ENCODE data around the gene RASGEF1C.

The RASGEF1C gene

DNA sequence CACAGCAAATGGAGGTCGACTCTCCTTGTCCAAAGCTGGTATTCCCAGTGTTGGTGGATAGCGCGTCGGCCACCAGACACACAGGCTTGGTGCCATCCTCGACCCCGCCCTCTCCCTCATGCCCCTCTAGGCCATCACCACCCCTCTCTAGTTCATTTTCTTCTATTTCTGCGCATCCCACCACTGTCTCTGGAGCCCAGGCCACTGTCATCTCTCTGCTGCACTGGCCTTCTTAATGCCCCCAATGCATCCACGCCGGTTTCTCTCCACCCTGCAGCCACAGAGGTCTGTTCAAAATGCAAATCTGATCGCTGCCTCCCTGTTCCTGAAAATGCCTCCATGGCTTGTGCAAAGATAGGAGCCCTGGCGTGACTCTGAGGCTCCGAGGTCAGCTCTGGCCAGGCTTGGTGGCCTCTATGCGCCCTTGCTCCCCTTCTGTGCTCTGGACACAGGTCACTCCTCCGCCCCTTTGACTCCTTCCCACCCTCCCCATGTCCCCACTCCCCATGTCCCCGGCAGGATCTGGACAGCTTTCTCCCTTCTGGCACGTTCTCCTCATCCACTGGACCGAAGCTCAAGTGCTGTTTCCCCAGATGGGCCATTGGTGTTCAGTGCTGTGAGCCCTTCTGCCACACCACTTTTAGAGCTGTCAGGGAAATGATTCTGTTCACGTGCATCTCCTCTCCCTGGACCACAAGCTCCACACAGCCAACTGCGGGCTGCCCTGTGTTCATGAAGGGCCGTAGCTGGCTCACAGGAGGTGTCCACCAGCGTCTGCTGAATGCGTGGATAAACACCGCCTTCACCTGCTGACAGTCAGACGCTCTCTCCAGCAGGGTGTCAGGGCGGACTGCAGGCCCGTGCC, 77.9 kb downstream of the RASGEF1C start:
- TF ChIP-seq, protein P1, sequence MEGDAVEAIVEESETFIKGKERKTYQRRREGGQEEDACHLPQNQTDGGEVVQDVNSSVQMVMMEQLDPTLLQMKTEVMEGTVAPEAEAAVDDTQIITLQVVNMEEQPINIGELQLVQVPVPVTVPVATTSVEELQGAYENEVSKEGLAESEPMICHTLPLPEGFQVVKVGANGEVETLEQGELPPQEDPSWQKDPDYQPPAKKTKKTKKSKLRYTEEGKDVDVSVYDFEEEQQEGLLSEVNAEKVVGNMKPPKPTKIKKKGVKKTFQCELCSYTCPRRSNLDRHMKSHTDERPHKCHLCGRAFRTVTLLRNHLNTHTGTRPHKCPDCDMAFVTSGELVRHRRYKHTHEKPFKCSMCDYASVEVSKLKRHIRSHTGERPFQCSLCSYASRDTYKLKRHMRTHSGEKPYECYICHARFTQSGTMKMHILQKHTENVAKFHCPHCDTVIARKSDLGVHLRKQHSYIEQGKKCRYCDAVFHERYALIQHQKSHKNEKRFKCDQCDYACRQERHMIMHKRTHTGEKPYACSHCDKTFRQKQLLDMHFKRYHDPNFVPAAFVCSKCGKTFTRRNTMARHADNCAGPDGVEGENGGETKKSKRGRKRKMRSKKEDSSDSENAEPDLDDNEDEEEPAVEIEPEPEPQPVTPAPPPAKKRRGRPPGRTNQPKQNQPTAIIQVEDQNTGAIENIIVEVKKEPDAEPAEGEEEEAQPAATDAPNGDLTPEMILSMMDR (IDR thresholded peaks at IDR 0.05; ENCODE audit: low read depth, low read length) = no peak
- no peak for DNase-seq (ENCODE audit: low read depth in 2 of 2)
- no peak overlapping the region for H3K4me3 ChIP-seq (replicated peaks in 1 of 2; ENCODE audit: low read depth in 2 of 2, low read length in 2 of 2)

DNA sequence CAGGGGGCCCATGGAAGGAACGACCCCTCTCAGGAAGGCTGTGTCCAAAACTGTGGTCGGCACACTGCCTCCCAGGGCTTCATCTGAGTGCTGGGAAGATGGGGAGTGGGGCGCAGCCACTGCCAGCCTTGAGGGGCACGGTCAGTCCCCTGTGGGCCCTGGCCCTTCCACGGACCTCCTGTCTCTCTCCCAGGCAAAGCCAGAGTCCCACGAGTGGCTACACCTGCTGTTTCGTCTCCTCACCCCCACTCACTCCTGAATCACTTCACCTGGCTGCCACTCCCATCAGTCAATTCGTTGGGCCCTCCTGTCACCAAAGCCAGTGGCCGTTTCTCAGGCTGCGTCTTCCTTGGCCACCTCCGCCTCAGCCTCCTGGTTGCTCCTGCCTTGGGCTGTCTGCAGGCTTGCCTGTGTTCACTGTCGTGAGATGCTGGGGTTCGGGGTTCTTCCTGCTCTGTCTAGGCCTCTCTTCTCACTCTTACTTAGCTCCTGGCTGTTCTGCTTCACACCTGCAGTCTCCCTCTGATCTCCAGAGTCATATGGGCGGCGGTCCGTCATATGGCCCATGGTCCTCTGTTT, 78.6 kb downstream of the RASGEF1C start:
- TF ChIP-seq, protein P1 (IDR thresholded peaks at IDR 0.05; ENCODE audit: low read depth, low read length) = no peak
- H3K4me3 ChIP-seq (replicated peaks in 1 of 2; ENCODE audit: low read depth in 2 of 2, low read length in 2 of 2) = no peak overlapping the region
- DNase-seq (ENCODE audit: low read depth in 2 of 2) = no peak

DNA sequence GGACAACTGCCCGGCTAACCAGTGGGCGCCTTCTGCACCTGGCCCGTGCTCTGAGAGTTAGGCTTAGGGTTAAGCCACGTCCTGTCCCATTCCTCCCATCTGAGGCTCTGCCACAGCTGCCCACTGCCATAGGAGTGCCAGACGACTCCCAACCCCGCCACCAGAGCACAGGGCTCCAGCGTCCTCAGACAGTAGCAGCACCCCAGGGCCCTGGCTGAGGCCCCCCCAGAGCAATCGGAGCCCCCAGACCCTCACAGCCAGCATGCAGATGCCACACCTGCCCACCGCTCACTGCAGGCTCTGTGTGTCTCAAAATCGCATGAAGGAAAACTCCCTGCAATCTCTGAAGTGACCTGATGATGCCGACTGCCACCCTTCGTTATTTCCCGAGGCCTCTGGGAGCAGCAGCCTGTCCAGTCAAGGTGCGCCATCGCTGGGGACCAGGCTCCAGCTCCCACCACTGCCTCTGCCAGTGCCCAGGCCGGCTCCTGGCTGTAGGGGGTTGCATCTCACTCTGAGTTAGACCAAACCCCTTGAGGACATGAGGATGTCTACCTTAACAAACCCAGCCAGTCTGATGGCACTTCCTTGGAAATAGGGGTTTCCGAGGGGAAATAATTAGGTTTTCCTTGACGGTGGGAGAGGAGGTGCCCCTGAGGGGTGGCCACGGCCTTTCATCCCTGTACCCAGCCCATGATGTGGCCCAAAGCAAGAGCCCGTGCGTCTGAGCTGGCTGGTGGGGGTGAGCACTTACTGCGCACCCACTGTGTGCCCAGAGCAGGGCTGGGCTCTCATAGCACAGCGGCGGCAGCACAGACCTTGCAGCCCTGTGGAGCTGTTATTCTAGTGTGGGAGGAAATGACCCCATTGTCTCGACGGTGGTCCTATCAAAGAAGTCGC, 79.5 kb downstream of the RASGEF1C start:
- H3K4me3 ChIP-seq (replicated peaks in 1 of 2; ENCODE audit: low read depth in 2 of 2, low read length in 2 of 2) = no peak overlapping the region
- TF ChIP-seq, protein P1 (IDR thresholded peaks at IDR 0.05; ENCODE audit: low read depth, low read length) = no peak
- no peak for DNase-seq (ENCODE audit: low read depth in 2 of 2)

DNA sequence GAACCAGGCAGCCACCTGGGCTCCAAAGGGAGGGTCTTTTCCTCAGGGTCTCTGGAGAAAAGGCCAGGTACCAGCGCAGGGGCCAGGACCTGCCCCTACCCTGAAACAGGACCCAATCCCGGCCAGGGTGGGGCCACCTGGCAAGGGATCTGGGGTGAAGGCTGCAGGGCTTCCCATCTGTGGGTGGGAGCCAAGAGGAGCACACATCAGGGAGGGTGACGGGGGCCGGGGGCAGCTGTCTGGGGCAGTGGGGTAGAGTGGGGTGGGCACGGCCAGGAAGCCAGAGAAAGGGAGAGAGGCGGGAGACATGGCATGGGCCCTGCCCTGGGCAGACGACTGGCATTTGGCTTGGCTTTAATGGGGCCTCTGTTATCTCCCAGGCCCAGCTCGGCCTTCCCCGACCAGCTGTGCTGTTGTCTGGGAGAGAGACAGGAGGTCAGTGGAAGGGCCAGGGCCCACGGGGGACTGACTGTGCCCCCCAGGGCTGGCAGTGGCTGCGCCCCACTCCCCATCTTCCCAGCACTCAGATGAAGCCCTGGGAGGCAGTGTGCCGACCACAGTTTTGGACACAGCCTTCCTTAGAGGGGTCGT, 80.2 kb downstream of the RASGEF1C start:
- no peak for DNase-seq (ENCODE audit: low read depth in 2 of 2)
- H3K4me3 ChIP-seq (replicated peaks in 1 of 2; ENCODE audit: low read depth in 2 of 2, low read length in 2 of 2) = no peak overlapping the region
- TF ChIP-seq, protein P1 (IDR thresholded peaks at IDR 0.05; ENCODE audit: low read depth, low read length) = no peak

DNA sequence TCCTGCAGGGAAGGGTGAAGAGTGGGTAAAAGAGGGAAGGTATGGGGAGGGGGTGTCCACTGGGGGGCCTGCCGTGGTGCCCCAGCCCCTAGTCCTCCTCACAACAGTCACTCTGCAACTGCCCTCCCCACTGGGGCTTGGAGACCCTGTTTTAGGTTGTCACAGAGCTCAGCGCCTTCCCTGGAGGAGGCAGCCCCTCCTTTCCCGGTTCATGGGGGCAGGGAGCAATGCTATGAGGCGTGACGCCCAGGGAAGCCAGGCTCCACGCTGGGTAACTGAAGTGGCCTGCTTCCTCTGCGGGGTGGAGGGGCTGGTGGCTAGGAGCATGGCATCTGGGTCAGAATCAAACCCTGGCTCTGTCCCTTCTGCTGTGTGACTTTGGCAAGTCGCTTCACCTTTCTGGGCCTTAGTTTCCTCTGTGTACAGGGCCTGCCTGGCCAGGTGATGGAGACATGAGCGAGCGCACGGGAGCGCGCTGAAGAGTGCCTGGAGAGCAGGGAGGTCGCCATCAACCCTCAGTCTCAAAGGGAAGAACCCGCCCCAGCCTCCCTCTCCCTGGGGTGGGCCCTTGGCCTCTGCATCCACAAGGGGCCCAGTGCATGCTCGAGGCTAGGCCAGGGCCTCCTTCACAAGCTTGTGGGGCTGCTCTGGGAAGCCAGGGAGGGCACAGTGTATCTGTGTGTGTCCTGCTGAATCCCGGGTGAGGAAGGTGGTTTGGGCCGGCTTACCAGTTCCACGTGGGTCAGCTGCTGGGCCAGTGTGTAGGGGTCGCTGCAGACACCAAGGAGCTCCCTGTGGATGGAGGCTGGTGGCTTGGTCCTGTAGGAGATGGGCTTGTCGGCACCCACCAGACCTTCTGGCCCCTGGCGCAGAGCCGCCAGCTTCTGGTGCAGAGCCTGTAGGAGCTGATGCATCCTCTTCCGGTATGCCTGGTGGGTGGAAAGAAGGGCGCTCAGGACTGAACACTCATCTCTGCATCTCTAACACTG, 81.0 kb downstream of the RASGEF1C start:
- TF ChIP-seq, protein P1 (IDR thresholded peaks at IDR 0.05; ENCODE audit: low read depth, low read length) = no peak
- DNase-seq (ENCODE audit: low read depth in 2 of 2) = no peak

More for the DNA sequence above, 81.0 kb downstream of the RASGEF1C start:
- H3K4me3 ChIP-seq (replicated peaks in 1 of 2; ENCODE audit: low read depth in 2 of 2, low read length in 2 of 2) = no peak overlapping the region

Data from cardiac fibroblast (primary cell).